K562 (cell line): ENCODE results near the gene MPZL3. TPM values are rescaled to one million over a fixed set of nuclear protein-coding genes. Genes with fewer than 3 reads are reported as not detected.

Experiments used
- ATAC-seq: fragments of 200-7000 bp; cut with Tn5 transposase; 3 replicates; pipeline ENCODE4 v1.9.1; 2020; ENCODE audit warnings: moderate library complexity
- BruUV-seq: library from RNA; stranded (reverse); fragments of 400-500 nt; replicated peaks from 2 replicates; lab custom pipeline; 2021; lab: Mats Ljungman, UMichigan
- CTCF ChIA-PET: fragments of 300-600 bp; formaldehyde crosslinking; extraction: SDS; loops from one replicate; lab custom pipeline; 2021; ENCODE audit warnings: low intra/inter-chr PET ratio; lab: Yijun Ruan, JAX
- POLR2A ChIA-PET: fragments of 300-600, 350-650 bp; sonication (Branson Sonifier 250); formaldehyde crosslinking; extraction: SDS; loops from one replicate; lab custom pipeline; 2021; ENCODE audit warnings: antibody characterized with exemption, inconsistent platforms; lab: Yijun Ruan, JAX
- DNase-seq, 4 experiments: peaks; one replicate each; pipeline versions ENCODE4 v3.0.0 to v3.0.0-alpha.2; 2011 to 2018; ENCODE audit warnings: low spot score in 3 of 4, mixed read lengths in 3 of 4; ENCODE audit errors: extremely low read depth in 1 of 4
- FAIRE-seq: peaks from 2 replicates; lab custom pipeline; 2011; peaks lifted over from hg19 to GRCh38; lab: Jason Lieb, UNC
- H2AFZ ChIP-seq: 2 replicates; pipeline ENCODE4 v1.6.0; 2011; ENCODE audit warnings: low read depth, low read length, control low read depth, inconsistent platforms
- H3K27ac ChIP-seq: fragments of 200-600 bp; 3 replicates; pipeline ENCODE4 v1.8.0; 2011; ENCODE audit warnings: low read depth, mild to moderate bottlenecking, control low read depth, inconsistent platforms, low read length, moderate library complexity, mixed read lengths; ENCODE audit errors: extremely low read depth
- H3K27me3 ChIP-seq, 2 experiments: fragments of 300-600 bp in 1 of 2; 2 replicates in 1 of 2; 3 replicates in 1 of 2; pipeline versions ENCODE4 v1.6.0 to v1.8.0; 2011; ENCODE audit warnings: inconsistent platforms in 2 of 2, low read length in 2 of 2, mild to moderate bottlenecking in 1 of 2, mixed read lengths in 1 of 2, moderate library complexity in 1 of 2; ENCODE audit not compliant: control insufficient read depth in 2 of 2, insufficient read depth in 2 of 2
- H3K36me3 ChIP-seq: fragments of 300-600 bp; 3 replicates; pipeline ENCODE4 v1.8.0; 2011; ENCODE audit warnings: mild to moderate bottlenecking, low read length, inconsistent platforms; ENCODE audit not compliant: control insufficient read depth, insufficient read depth
- H3K4me1 ChIP-seq, 2 experiments: fragments of 200-600 bp in 1 of 2; replicated peaks in 1 of 2; 2 replicates in 1 of 2; 3 replicates in 1 of 2; pipeline versions ENCODE4 v1.5.1 to v1.8.0; 2011; ENCODE audit warnings: inconsistent platforms in 2 of 2, low read length in 2 of 2, mild to moderate bottlenecking in 1 of 2, mixed read lengths in 1 of 2, moderate library complexity in 1 of 2; ENCODE audit not compliant: control insufficient read depth in 2 of 2, insufficient read depth in 2 of 2
- H3K4me2 ChIP-seq: 2 replicates; pipeline ENCODE4 v1.6.1; 2011; ENCODE audit warnings: low read length, control low read depth, inconsistent platforms, mixed read lengths; ENCODE audit not compliant: insufficient read depth
- H3K4me3 ChIP-seq: fragments of 200-600 bp; sonication (generic), shearing (Covaris generic); 2 replicates; pipeline ENCODE4 v1.5.1; 2016; ENCODE audit warnings: control low read depth, inconsistent platforms
- H3K79me2 ChIP-seq: fragments of 200-600 bp; 3 replicates; pipeline ENCODE4 v1.8.0; 2011; ENCODE audit warnings: low read length, inconsistent platforms; ENCODE audit not compliant: control insufficient read depth, insufficient read depth
- H3K9ac ChIP-seq, 2 experiments: 2 replicates each; pipeline versions ENCODE4 v1.6.0 to v1.6.1; 2011; ENCODE audit warnings: low read depth in 2 of 2, low read length in 2 of 2, control low read depth in 1 of 2, inconsistent platforms in 1 of 2, mild to moderate bottlenecking in 1 of 2, mixed read lengths in 1 of 2; ENCODE audit not compliant: insufficient read depth in 1 of 2
- H3K9me1 ChIP-seq: one replicate; pipeline ENCODE4 v1.6.0; 2011; ENCODE audit warnings: inconsistent platforms, mild to moderate bottlenecking, low read length, moderate library complexity; ENCODE audit not compliant: control insufficient read depth, insufficient read depth
- H3K9me3 ChIP-seq: replicated peaks from 2 replicates; pipeline ENCODE4 v1.5.1; 2011; ENCODE audit warnings: low read depth, low read length, inconsistent platforms; ENCODE audit not compliant: control insufficient read depth, insufficient read depth
- H4K20me1 ChIP-seq: replicated peaks from 2 replicates; pipeline ENCODE4 v1.6.1; 2011; ENCODE audit warnings: low read length, inconsistent platforms, mixed read lengths; ENCODE audit not compliant: control insufficient read depth, insufficient read depth
- MGA ChIP-seq: fragments of 450-650 bp; IDR thresholded peaks from 2 replicates; pipeline ENCODE4 v1.6.1; 2016; ENCODE audit warnings: mild to moderate bottlenecking, moderate library complexity
- NFIC ChIP-seq: fragments of 450-650 bp; IDR thresholded peaks from 2 replicates; pipeline ENCODE4 v1.6.1; 2017; ENCODE audit warnings: mild to moderate bottlenecking, inconsistent platforms
- THRA ChIP-seq: fragments of 450-650 bp; IDR thresholded peaks from 2 replicates; pipeline ENCODE4 v1.6.1; 2017; ENCODE audit warnings: mild to moderate bottlenecking, moderate library complexity
- ZNF830 ChIP-seq: fragments of 250-450 bp; sonication (Bioruptor Pico); IDR thresholded peaks from 2 replicates; pipeline ENCODE4 v1.5.0; 2021; ENCODE audit warnings: mild to moderate bottlenecking
- WGBS: fragments of 100-300 bp; shearing (Covaris generic); methylation state at CpG from one replicate; pipeline ENCODE4 v1.1.6; 2016; ENCODE audit warnings: low coverage, mixed read lengths; ENCODE audit not compliant: insufficient coverage; ENCODE audit errors: missing lambda C conversion rate; 5-methylcytosine and 5-hydroxymethylcytosine counted together
- in situ Hi-C: fragments of 300-500 bp; cut with MboI; formaldehyde crosslinking; loops from 4 replicates; pipeline ENCODE4 v1.15.0; 2018; ENCODE audit warnings: inconsistent platforms, mixed read lengths
- intact Hi-C: fragments of 100-400 bp; cut with micrococcal nuclease; formaldehyde crosslinking; loops from 2 replicates; pipeline ENCODE4 v1.14.2; 2022
- polyA plus RNA-seq, 8 experiments: library from polyadenylated mRNA; depleted of rRNA in 4 of 8; stranded (reverse) in 5 of 8; unstranded in 3 of 8; fragments of >200 nt; fragmentation: Nextera tagmentation in 2 of 8; fragmentation: Illumina TruSeq in 1 of 8; extraction: Ambion mirVana in 2 of 8; extraction: Trizol in 1 of 8; gene quantifications; 2 replicates each; pipeline versions ENCODE4 v1.2.1 to v1.2.3, GENCODE V29; 2011 to 2014; ENCODE audit warnings: inconsistent platforms in 1 of 8, missing spikeins in 1 of 8
- total RNA-seq, 7 experiments: library from RNA; depleted of rRNA in 6 of 7; stranded (reverse); fragments of >200 nt in 6 of 7; fragmentation: Illumina TruSeq in 2 of 7; extraction: Trizol in 2 of 7; gene quantifications; 2 replicates each; pipeline versions ENCODE4 v1.2.1 to v1.2.3, GENCODE V29; 2011 to 2021; ENCODE audit warnings: low replicate concordance in 1 of 7

MPZL3 gene
- total and polyA plus RNA-seq, 9 of the 15 experiments (the other 6 are each of a cell fraction or from before 2014, with no cell fraction given): 0.97 to 2.9 (median 1.6) TPM

GRCh38 chr11:118281284-118281683 is 29.1 kb upstream of the MPZL3 start:
- Histone ChIP-seq H3K27me3 (peaks cover 0 to 7% of the 10 kb centered on the region in 2 experiments; a peak in 2 of 5 replicates), H3K27ac (no peak overlapping the region), H3K4me1 (peaks cover 0 to 5% of the 10 kb centered on the region in 2 experiments; a peak in 1 of 5 replicates), H4K20me1 (no peaks in the 10 kb centered on the region), H3K36me3 (no peaks in the 10 kb centered on the region), H3K4me2 (no peak overlapping the region), H3K9ac (no peak overlapping the region), H3K4me3 (no peak overlapping the region), H3K9me3 (no peaks in the 10 kb centered on the region), H2AFZ (no peak overlapping the region), H3K79me2 (no peaks in the 10 kb centered on the region), H3K9me1 (no peaks in the 10 kb centered on the region)
- intact Hi-C loops: no loop called here
- CTCF ChIA-PET: no interaction called here
- 40% methylated on average over 1 of the region's 1 CpG for WGBS
- no peak for DNase-seq
- no TSS peak for BruUV-seq
- FAIRE-seq: no peak
- TF ChIP-seq THRA: no peak
- no peak for TF ChIP-seq ZNF830
- no peak for TF ChIP-seq MGA
- no peak for TF ChIP-seq NFIC
- in situ Hi-C loops: no loop called here
- no peak for ATAC-seq
- POLR2A ChIA-PET: interaction anchor here (0.6 kb wide), 1 partner anchor 147 kb away, joined by 3 read pairs; no protein-coding TSS in a partner anchor
